ENCODE data around the gene HOXB8. TPM values are rescaled to one million over a fixed set of nuclear protein-coding genes. Genes with fewer than 3 reads are reported as not detected.

Gene HOXB8
- total and polyA plus RNA-seq, 2 of the 13 experiments (the other 11 are each of a cell fraction or from before 2014, with no cell fraction given): not detected

- H3K9me3 ChIP-seq (ENCODE audit: low read length): no peaks in the 10 kb centered on the region
- in situ Hi-C loops (cut with HindIII; ENCODE audit: extremely low pct_ligation_motif_present, low pct_unique_long_range_greater_than_20kb): no loop called here
- no peak for FAIRE-seq
- no peak overlapping the region for H3K9ac ChIP-seq (ENCODE audit: insufficient read depth, low read depth, low read length)
- DNase-seq (ENCODE audit: low spot score): no peak
- TF ChIP-seq CENPBD1 (CRISPR knock-in tag; IDR thresholded peaks at IDR 0.05; ENCODE audit: borderline replicate concordance, low read depth): no peak
- TF ChIP-seq ZNF326 (CRISPR knock-in tag; IDR thresholded peaks at IDR 0.05; ENCODE audit: borderline replicate concordance): no peak
- no peak for TF ChIP-seq HOXD1 (CRISPR knock-in tag; IDR thresholded peaks at IDR 0.05)
- no peak for TF ChIP-seq TP53 (CRISPR knock-in tag; conservative IDR thresholded peaks at IDR 0.05)
- no peak for TF ChIP-seq JARID2 (CRISPR knock-in tag; IDR thresholded peaks at IDR 0.05; ENCODE audit: insufficient replicate concordance)
- no peak for TF ChIP-seq ZNF614 (CRISPR knock-in tag; IDR thresholded peaks at IDR 0.05; ENCODE audit: borderline replicate concordance)
- TF ChIP-seq POLR2AphosphoS5 (IDR thresholded peaks at IDR 0.05; ENCODE audit: low read depth, low read length): no peak
- TF ChIP-seq, protein P1, sequence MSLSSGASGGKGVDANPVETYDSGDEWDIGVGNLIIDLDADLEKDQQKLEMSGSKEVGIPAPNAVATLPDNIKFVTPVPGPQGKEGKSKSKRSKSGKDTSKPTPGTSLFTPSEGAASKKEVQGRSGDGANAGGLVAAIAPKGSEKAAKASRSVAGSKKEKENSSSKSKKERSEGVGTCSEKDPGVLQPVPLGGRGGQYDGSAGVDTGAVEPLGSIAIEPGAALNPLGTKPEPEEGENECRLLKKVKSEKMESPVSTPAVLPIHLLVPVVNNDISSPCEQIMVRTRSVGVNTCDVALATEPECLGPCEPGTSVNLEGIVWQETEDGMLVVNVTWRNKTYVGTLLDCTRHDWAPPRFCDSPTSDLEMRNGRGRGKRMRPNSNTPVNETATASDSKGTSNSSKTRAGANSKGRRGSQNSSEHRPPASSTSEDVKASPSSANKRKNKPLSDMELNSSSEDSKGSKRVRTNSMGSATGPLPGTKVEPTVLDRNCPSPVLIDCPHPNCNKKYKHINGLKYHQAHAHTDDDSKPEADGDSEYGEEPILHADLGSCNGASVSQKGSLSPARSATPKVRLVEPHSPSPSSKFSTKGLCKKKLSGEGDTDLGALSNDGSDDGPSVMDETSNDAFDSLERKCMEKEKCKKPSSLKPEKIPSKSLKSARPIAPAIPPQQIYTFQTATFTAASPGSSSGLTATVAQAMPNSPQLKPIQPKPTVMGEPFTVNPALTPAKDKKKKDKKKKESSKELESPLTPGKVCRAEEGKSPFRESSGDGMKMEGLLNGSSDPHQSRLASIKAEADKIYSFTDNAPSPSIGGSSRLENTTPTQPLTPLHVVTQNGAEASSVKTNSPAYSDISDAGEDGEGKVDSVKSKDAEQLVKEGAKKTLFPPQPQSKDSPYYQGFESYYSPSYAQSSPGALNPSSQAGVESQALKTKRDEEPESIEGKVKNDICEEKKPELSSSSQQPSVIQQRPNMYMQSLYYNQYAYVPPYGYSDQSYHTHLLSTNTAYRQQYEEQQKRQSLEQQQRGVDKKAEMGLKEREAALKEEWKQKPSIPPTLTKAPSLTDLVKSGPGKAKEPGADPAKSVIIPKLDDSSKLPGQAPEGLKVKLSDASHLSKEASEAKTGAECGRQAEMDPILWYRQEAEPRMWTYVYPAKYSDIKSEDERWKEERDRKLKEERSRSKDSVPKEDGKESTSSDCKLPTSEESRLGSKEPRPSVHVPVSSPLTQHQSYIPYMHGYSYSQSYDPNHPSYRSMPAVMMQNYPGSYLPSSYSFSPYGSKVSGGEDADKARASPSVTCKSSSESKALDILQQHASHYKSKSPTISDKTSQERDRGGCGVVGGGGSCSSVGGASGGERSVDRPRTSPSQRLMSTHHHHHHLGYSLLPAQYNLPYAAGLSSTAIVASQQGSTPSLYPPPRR (CRISPR knock-in tag; IDR thresholded peaks at IDR 0.05; ENCODE audit: borderline replicate concordance): no peak
- no peak for TF ChIP-seq ELF1 (CRISPR knock-in tag; IDR thresholded peaks at IDR 0.05)
- TF ChIP-seq ZNF451 (CRISPR knock-in tag; IDR thresholded peaks at IDR 0.05): no peak
- TF ChIP-seq, protein P2, sequence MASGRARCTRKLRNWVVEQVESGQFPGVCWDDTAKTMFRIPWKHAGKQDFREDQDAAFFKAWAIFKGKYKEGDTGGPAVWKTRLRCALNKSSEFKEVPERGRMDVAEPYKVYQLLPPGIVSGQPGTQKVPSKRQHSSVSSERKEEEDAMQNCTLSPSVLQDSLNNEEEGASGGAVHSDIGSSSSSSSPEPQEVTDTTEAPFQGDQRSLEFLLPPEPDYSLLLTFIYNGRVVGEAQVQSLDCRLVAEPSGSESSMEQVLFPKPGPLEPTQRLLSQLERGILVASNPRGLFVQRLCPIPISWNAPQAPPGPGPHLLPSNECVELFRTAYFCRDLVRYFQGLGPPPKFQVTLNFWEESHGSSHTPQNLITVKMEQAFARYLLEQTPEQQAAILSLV (CRISPR knock-in tag; IDR thresholded peaks at IDR 0.05; ENCODE audit: borderline replicate concordance): no peak
- ChIA-PET POLR2A (no interaction called here), CTCF (ENCODE audit: low intra/inter-chr PET ratio, low total read pairs) (no interaction called here)
- BruUV-seq (replicated peaks): no TSS peak
- H3K4me2 ChIP-seq (ENCODE audit: low read depth, low read length): no peak overlapping the region
- no peak for ATAC-seq
- no peak overlapping the region for H2AFZ ChIP-seq (ENCODE audit: low read length)
- H3K27me3 ChIP-seq (ENCODE audit: control insufficient read depth in 1 of 2, insufficient read depth in 2 of 2, low read length in 2 of 2): peaks cover 23 to 98% of the 10 kb centered on the region in 2 experiments
- H3K4me3 ChIP-seq (replicated peaks in 1 of 3; ENCODE audit: insufficient read depth in 1 of 3, low read depth in 2 of 3, low read length in 3 of 3): no peak overlapping the region
- no peaks in the 10 kb centered on the region for H3K36me3 ChIP-seq (replicated peaks in 1 of 2; ENCODE audit: control insufficient read depth in 1 of 2, insufficient read depth in 2 of 2, low read length in 2 of 2)
- H3K79me2 ChIP-seq (ENCODE audit: insufficient read depth, low read length): no peaks in the 10 kb centered on the region
- intact Hi-C loops (cut with micrococcal nuclease; ENCODE audit: unreplicated experiment): no loop called here
- WGBS (ENCODE audit: low lambda C conversion rate): 2% methylated on average over 6 of the region's 6 CpGs
- no peaks in the 10 kb centered on the region for H3K4me1 ChIP-seq (ENCODE audit: insufficient read depth, low read length)
- no peak overlapping the region for H3K27ac ChIP-seq (ENCODE audit: extremely low read length, insufficient read depth, low read length)
- H4K20me1 ChIP-seq (ENCODE audit: insufficient read depth, low read length): 0 out of 2 replicates have a peak, but pooled peaks cover 4% of the 10 kb centered on the region
These were observed 45.3 kb downstream of the HOXB8 start for GRCh38 chr17:48569674-48570324.

Measured in HepG2 (cell line).